Lung (tissue), 12 donors: Measurements from ENCODE around the gene ST6GALNAC3. TPM values are rescaled to one million over a fixed set of nuclear protein-coding genes. Genes with fewer than 3 reads are reported as not detected.

ENCODE experiments used
- ATAC-seq: fragments of 200-7000 bp; cut with Tn5 transposase; one replicate; pipeline ENCODE4 v1.9.1; 2020; ENCODE audit warnings: moderate number of reproducible peaks; ENCODE audit not compliant: insufficient read depth, low FRiP score
- DNase-seq, 3 donors: peaks; one replicate each; pipeline ENCODE4 v3.0.0-alpha.2; 2013 to 2017
- H3K27ac ChIP-seq, 2 donors: one replicate each; pipeline ENCODE4 v1.5.1; 2013; ENCODE audit warnings: mild to moderate bottlenecking in 2 of 2, moderate library complexity in 2 of 2, control low read depth in 1 of 2, inconsistent platforms in 1 of 2, low read depth in 1 of 2, low read length in 1 of 2
- H3K27me3 ChIP-seq, 3 donors: one replicate each; pipeline ENCODE4 v1.5.1; 2013; ENCODE audit warnings: low read length in 2 of 3; ENCODE audit not compliant: control insufficient read depth in 3 of 3, insufficient read depth in 3 of 3
- H3K36me3 ChIP-seq, 4 donors: one replicate each; pipeline ENCODE4 v1.5.1; 2013; ENCODE audit warnings: low read length in 4 of 4, mild to moderate bottlenecking in 1 of 4, moderate library complexity in 1 of 4; ENCODE audit not compliant: control insufficient read depth in 4 of 4, insufficient read depth in 4 of 4
- H3K4me1 ChIP-seq, 5 donors: one replicate each; pipeline ENCODE4 v1.5.1; 2013; ENCODE audit warnings: low read length in 5 of 5, mild to moderate bottlenecking in 2 of 5, moderate library complexity in 1 of 5; ENCODE audit not compliant: control insufficient read depth in 5 of 5, insufficient read depth in 5 of 5
- H3K4me3 ChIP-seq: one replicate; pipeline ENCODE4 v1.5.1; 2013; ENCODE audit warnings: mild to moderate bottlenecking, control low read depth, moderate library complexity
- H3K9ac ChIP-seq, 2 donors: one replicate each; pipeline ENCODE4 v1.5.1; 2013; ENCODE audit warnings: low read length in 2 of 2, control low read depth in 1 of 2; ENCODE audit not compliant: insufficient read depth in 1 of 2
- H3K9me3 ChIP-seq, 4 donors: one replicate each; pipeline ENCODE4 v1.5.1; 2013; ENCODE audit warnings: low read length in 3 of 4, mild to moderate bottlenecking in 1 of 4, moderate library complexity in 1 of 4; ENCODE audit not compliant: control insufficient read depth in 4 of 4, insufficient read depth in 3 of 4
- WGBS, 2 donors: extraction: QIAGEN DNeasy Blood & Tissue Kit; methylation state at CpG; one replicate each; pipeline ENCODE4 v1.1.7; 2013; 5-methylcytosine and 5-hydroxymethylcytosine counted together
- polyA plus RNA-seq, 2 donors: library from polyadenylated mRNA; stranded (reverse); fragments of 200-250 nt; gene quantifications; one replicate each; pipeline ENCODE4 v1.2.1, GENCODE V29; 2013
- total RNA-seq, 2 donors: library from RNA; depleted of rRNA in 1 of 2; stranded (reverse); fragments of >200 nt in 1 of 2; gene quantifications; one replicate each; pipeline ENCODE4 v1.2.1, GENCODE V29; 2014 to 2021
- TF ChIP-seq, protein P1 (sequence below): IDR thresholded peaks from 2 replicates; pipeline ENCODE4 v1.5.1; 2012; ENCODE audit warnings: mild to moderate bottlenecking; ENCODE audit errors: control extremely low read depth, extremely low read depth
- donor health status: control.
- donor health status: control.
- donor health status: Bipolar disorder and iron deficiency.
- donor health status: healthy.
- donor health status: DM: yes; HTN: yes; CAD: no.

The ST6GALNAC3 gene
- total and polyA plus RNA-seq, 4 donors: 2.7 to 17.9 (median 12.2) TPM

DNA sequence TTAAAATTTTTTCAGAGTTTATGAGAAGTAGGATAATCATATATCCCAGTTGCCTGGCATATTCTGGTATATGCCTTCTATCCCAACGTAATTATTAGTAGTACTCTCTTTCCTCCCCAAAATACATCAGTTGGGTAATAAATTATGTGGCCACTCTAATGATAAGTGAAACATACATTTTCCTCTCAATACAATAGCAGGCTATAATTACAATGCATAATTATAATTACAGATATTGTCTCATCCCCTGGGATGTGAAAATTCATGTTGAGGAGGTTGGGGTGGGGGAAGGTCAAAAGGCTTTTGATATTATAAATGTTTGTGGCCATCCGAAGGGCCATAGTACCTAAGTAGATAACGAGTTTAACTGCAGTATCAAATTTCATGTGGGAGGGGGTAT is 277.1 kb downstream of the ST6GALNAC3 start:
- peaks cover 0 to 3% (median 0%) of the 10 kb centered on the region in 4 donors for H3K9me3 ChIP-seq
- no peaks in the 10 kb centered on the region for H3K36me3 ChIP-seq
- H3K27me3 ChIP-seq: no peaks in the 10 kb centered on the region
- DNase-seq: no peak
- 87 to 92% methylated on average over 3 of the region's 3 CpGs for whole genome bisulfite sequencing, 2 donors
- no peaks in the 10 kb centered on the region for H3K4me1 ChIP-seq
- H3K9ac ChIP-seq: no peak overlapping the region
- no peak overlapping the region for H3K4me3 ChIP-seq
- H3K27ac ChIP-seq: no peak overlapping the region
- TF ChIP-seq, protein P1, sequence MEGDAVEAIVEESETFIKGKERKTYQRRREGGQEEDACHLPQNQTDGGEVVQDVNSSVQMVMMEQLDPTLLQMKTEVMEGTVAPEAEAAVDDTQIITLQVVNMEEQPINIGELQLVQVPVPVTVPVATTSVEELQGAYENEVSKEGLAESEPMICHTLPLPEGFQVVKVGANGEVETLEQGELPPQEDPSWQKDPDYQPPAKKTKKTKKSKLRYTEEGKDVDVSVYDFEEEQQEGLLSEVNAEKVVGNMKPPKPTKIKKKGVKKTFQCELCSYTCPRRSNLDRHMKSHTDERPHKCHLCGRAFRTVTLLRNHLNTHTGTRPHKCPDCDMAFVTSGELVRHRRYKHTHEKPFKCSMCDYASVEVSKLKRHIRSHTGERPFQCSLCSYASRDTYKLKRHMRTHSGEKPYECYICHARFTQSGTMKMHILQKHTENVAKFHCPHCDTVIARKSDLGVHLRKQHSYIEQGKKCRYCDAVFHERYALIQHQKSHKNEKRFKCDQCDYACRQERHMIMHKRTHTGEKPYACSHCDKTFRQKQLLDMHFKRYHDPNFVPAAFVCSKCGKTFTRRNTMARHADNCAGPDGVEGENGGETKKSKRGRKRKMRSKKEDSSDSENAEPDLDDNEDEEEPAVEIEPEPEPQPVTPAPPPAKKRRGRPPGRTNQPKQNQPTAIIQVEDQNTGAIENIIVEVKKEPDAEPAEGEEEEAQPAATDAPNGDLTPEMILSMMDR: no peak
- no peak for ATAC-seq

DNA sequence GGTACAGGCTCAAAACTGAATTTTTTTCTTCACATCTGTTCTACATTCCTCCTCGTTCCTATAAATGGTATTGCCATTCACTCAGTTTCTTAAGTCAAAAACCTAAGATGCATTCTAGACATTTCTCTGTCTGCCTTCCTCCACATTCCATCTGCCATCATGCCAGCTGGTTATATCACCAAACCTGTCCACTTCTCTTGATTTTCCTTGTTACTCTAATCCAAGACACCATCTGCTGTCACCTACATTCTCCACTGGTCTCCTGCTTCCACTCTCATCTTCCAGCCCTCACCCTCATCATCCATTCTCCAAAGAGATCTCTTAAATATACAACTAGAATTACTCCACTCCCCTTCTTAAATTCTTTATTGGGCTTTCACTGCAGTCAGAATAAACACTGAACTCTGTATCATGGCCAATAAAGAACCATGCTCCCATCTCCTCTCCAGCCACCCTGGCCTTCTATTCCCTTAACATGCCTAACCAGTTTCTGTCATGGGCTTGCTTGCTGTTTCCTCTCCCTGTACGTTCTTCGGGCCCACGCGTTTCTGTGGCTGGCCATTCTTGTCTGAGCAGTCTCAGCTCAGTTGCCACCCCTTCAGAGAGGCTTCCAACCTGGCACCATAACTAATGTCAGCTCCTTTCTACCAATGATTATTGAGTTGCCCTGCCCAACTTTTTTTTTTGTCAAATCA is 278.3 kb downstream of the ST6GALNAC3 start:
- Histone ChIP-seq H3K27me3 (no peaks in the 10 kb centered on the region), H3K4me1 (no peaks in the 10 kb centered on the region), H3K9me3 (peaks cover 0 to 3% (median 0%) of the 10 kb centered on the region in 4 donors), H3K27ac (no peak overlapping the region), H3K4me3 (no peak overlapping the region), H3K36me3 (no peaks in the 10 kb centered on the region), H3K9ac (no peak overlapping the region)
- no peak for ATAC-seq
- 95 to 98% methylated on average over 5 of the region's 5 CpGs for WGBS, 2 donors
- DNase-seq: no peak
- TF ChIP-seq, protein P1: no peak

DNA sequence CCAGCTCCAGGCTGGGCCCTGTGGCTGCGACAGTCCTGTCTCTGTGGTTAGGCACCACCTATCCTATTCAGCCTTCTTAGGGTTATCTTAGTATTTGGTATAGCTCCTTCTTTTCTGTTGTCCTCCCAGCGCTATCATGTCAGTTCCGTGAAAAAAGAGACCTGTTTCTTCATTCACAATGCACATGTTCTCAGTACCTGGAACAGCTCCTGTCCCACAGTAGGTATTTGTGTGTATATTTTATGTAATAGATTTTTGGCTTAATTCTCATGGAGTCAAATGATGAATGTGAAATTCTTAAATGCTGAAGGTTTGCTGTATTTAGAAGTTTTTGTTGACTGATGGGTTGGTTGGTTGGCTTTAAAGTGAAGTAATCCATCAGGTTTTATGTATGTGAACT is 279.7 kb downstream of the ST6GALNAC3 start:
- Histone ChIP-seq H3K36me3 (no peaks in the 10 kb centered on the region), H3K27ac (no peak overlapping the region), H3K4me1 (no peaks in the 10 kb centered on the region), H3K9ac (no peak overlapping the region), H3K27me3 (no peaks in the 10 kb centered on the region), H3K9me3 (peaks cover 0 to 3% (median 0%) of the 10 kb centered on the region in 4 donors), H3K4me3 (no peak overlapping the region)
- DNase-seq: no peak
- no peak for ATAC-seq
- 97 to 100% methylated on average over 3 of the region's 3 CpGs for WGBS, 2 donors
- TF ChIP-seq, protein P1: no peak
